Thyroid gland (tissue), 4 donors: Measurements from ENCODE around the gene PSMD11.

Experiments
- POLR2A ChIP-seq, 2 donors: fragments of 450-650 bp; IDR thresholded peaks; one replicate each; pipeline ENCODE4 v1.6.1; 2017; ENCODE audit warnings: antibody characterized with exemption in 2 of 2, mild to moderate bottlenecking in 2 of 2, moderate library complexity in 1 of 2
- TF ChIP-seq, protein P1 (sequence below), 6 experiments: fragments of 200-600 bp in 3 of 6; fragments of 450-650 bp in 3 of 6; sonication (generic) in 3 of 6; IDR thresholded peaks; one replicate each; pipeline ENCODE4 v1.5.1; 2016 to 2019; ENCODE audit warnings: antibody characterized with exemption in 6 of 6, mild to moderate bottlenecking in 2 of 6, inconsistent platforms in 1 of 6, moderate library complexity in 1 of 6

DNA sequence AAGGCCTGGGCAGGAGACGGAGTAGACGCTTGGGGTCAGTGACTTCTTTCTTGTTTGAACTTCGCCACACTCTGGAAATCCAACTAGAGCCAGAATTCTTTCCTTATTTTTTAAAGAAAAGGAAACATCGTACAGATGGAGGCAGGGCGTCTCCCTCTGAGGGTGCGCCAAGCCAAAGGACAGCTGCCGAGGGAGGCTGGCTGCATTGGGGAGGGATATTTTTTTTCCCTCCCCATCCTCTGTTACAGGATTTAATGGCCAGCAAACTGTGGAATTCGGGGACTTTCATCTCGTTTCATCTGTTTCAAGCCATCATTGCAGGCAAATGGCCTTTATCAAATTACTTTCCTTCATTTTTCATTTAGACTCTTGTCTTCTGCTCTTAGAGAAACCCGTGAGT lies 58.4 kb downstream of the PSMD11 start:
- TF ChIP-seq, protein P1, sequence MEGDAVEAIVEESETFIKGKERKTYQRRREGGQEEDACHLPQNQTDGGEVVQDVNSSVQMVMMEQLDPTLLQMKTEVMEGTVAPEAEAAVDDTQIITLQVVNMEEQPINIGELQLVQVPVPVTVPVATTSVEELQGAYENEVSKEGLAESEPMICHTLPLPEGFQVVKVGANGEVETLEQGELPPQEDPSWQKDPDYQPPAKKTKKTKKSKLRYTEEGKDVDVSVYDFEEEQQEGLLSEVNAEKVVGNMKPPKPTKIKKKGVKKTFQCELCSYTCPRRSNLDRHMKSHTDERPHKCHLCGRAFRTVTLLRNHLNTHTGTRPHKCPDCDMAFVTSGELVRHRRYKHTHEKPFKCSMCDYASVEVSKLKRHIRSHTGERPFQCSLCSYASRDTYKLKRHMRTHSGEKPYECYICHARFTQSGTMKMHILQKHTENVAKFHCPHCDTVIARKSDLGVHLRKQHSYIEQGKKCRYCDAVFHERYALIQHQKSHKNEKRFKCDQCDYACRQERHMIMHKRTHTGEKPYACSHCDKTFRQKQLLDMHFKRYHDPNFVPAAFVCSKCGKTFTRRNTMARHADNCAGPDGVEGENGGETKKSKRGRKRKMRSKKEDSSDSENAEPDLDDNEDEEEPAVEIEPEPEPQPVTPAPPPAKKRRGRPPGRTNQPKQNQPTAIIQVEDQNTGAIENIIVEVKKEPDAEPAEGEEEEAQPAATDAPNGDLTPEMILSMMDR (IDR thresholded peaks at IDR 0.05), result no peak
- TF ChIP-seq POLR2A (IDR thresholded peaks at IDR 0.05), result no peak
